Measurements from ENCODE around the gene MAGI2. TPM values are rescaled to one million over a fixed set of nuclear protein-coding genes. Genes with fewer than 3 reads are reported as not detected.

The MAGI2 gene
- polyA plus RNA-seq, 3 donors, result 0.03 to 0.11 TPM; not detected in 1

DNA sequence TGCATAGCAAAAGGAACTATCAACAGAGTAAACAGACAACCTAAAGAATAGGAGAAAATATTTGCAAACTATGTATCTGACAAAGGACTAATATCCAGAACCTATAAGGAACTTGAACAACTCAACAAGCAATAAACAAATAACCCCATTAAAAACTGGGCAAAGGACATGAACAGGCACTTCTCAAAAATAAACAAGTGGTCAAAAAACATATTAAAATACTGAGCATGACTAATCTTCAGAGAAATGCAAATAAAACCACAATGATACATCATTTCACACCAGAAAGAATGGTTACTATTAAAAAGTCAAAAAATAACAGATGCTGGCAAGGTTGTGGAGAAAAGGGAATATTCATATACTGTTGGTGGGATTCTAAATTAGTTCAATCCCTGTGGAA is 17.1 kb downstream of the MAGI2 start:
- H2AFZ ChIP-seq (ENCODE audit: insufficient read depth, low read depth, low read length, poor library complexity, severe bottlenecking), result no peak overlapping the region
- H3K79me2 ChIP-seq (ENCODE audit: insufficient read depth, low read length), result no peaks in the 10 kb centered on the region
- Mint-ChIP-seq H3K9me3 (peaks cover 2 to 7% (median 3%) of the 10 kb centered on the region in 7 donors), H3K36me3 (no peaks in the 10 kb centered on the region), H3K27me3 (ENCODE audit: low read depth in 3 of 3) (peaks cover 0 to 2% (median 0%) of the 10 kb centered on the region in 3 donors), H3K4me1 (no peaks in the 10 kb centered on the region), H3K4me3 (no peak overlapping the region), H3K27ac (no peak overlapping the region)
- no peak for DNase-seq
- no peak overlapping the region for H3K4me2 ChIP-seq (replicated peaks; ENCODE audit: extremely low read depth, low read length, poor library complexity, severe bottlenecking)
- TF ChIP-seq, protein P1, sequence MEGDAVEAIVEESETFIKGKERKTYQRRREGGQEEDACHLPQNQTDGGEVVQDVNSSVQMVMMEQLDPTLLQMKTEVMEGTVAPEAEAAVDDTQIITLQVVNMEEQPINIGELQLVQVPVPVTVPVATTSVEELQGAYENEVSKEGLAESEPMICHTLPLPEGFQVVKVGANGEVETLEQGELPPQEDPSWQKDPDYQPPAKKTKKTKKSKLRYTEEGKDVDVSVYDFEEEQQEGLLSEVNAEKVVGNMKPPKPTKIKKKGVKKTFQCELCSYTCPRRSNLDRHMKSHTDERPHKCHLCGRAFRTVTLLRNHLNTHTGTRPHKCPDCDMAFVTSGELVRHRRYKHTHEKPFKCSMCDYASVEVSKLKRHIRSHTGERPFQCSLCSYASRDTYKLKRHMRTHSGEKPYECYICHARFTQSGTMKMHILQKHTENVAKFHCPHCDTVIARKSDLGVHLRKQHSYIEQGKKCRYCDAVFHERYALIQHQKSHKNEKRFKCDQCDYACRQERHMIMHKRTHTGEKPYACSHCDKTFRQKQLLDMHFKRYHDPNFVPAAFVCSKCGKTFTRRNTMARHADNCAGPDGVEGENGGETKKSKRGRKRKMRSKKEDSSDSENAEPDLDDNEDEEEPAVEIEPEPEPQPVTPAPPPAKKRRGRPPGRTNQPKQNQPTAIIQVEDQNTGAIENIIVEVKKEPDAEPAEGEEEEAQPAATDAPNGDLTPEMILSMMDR (IDR thresholded peaks at IDR 0.05), result no peak
- no peaks in the 10 kb centered on the region for H3K4me1 ChIP-seq (ENCODE audit: control insufficient read depth in 1 of 2, insufficient read depth in 2 of 2, low read length in 2 of 2)
- no peak overlapping the region for H3K27ac ChIP-seq (ENCODE audit: low read depth in 1 of 2, low read length in 2 of 2)
- H3K9me3 ChIP-seq (replicated peaks in 1 of 2; ENCODE audit: control insufficient read depth in 1 of 2, insufficient read depth in 1 of 2, low read length in 2 of 2), result no peaks in the 10 kb centered on the region
- H3K9ac ChIP-seq (ENCODE audit: insufficient read depth, low read length, poor library complexity, severe bottlenecking), result no peak overlapping the region
- no peaks in the 10 kb centered on the region for H3K36me3 ChIP-seq (replicated peaks in 1 of 2; ENCODE audit: control insufficient read depth in 1 of 2, insufficient read depth in 2 of 2, low read length in 2 of 2)
- H3K27me3 ChIP-seq (ENCODE audit: control insufficient read depth in 2 of 2, insufficient read depth in 2 of 2, low read length in 2 of 2), result no peaks in the 10 kb centered on the region
- intact Hi-C loops (cut with micrococcal nuclease), result no loop called here
- no peak overlapping the region for H3K4me3 ChIP-seq (replicated peaks in 1 of 3; ENCODE audit: low read depth in 2 of 3, low read length in 3 of 3)
- H4K20me1 ChIP-seq (ENCODE audit: insufficient read depth, low read length), result no peaks in the 10 kb centered on the region

- Mint-ChIP-seq H3K9me3 (peaks cover 2 to 7% (median 3%) of the 10 kb centered on the region in 7 donors), H3K4me1 (no peaks in the 10 kb centered on the region), H3K36me3 (no peaks in the 10 kb centered on the region), H3K4me3 (no peak overlapping the region), H3K27me3 (ENCODE audit: low read depth in 3 of 3) (peaks cover 0 to 2% (median 0%) of the 10 kb centered on the region in 3 donors), H3K27ac (no peak overlapping the region)
- Histone ChIP-seq H4K20me1 (ENCODE audit: insufficient read depth, low read length) (no peaks in the 10 kb centered on the region), H3K4me1 (ENCODE audit: control insufficient read depth in 1 of 2, insufficient read depth in 2 of 2, low read length in 2 of 2) (no peaks in the 10 kb centered on the region), H3K27ac (ENCODE audit: low read depth in 1 of 2, low read length in 2 of 2) (no peak overlapping the region), H3K27me3 (ENCODE audit: control insufficient read depth in 2 of 2, insufficient read depth in 2 of 2, low read length in 2 of 2) (no peaks in the 10 kb centered on the region), H3K9ac (ENCODE audit: insufficient read depth, low read length, poor library complexity, severe bottlenecking) (no peak overlapping the region), H3K36me3 (replicated peaks in 1 of 2; ENCODE audit: control insufficient read depth in 1 of 2, insufficient read depth in 2 of 2, low read length in 2 of 2) (no peaks in the 10 kb centered on the region), H2AFZ (ENCODE audit: insufficient read depth, low read depth, low read length, poor library complexity, severe bottlenecking) (no peak overlapping the region), H3K9me3 (replicated peaks in 1 of 2; ENCODE audit: control insufficient read depth in 1 of 2, insufficient read depth in 1 of 2, low read length in 2 of 2) (no peaks in the 10 kb centered on the region), H3K79me2 (ENCODE audit: insufficient read depth, low read length) (no peaks in the 10 kb centered on the region), H3K4me3 (replicated peaks in 1 of 3; ENCODE audit: low read depth in 2 of 3, low read length in 3 of 3) (no peak overlapping the region), H3K4me2 (replicated peaks; ENCODE audit: extremely low read depth, low read length, poor library complexity, severe bottlenecking) (no peak overlapping the region)
- no CpG with 5 or more reads among the region's 1 CpG for WGBS (ENCODE audit: insufficient coverage)
- no peak for DNase-seq
- intact Hi-C loops (cut with micrococcal nuclease), result no loop called here
- TF ChIP-seq, protein P1 (IDR thresholded peaks at IDR 0.05), result no peak
Observed at GRCh38 chr7:79434867-79435266, 18.6 kb downstream of the MAGI2 start.

Data from CD14-positive monocyte (primary cell).